HFFc6 (cell line): ENCODE data around the gene RAD51B. TPM values are rescaled to one million over a fixed set of nuclear protein-coding genes. Genes with fewer than 3 reads are reported as not detected.
A peak's percentile ranks its signal among the peaks of the same experiment; 100 is the strongest.

Source experiments
- DNase-seq: peaks from one replicate; pipeline ENCODE4 v3.0.0-alpha.2; 2018
- H3K27ac Mint-ChIP-seq: 2 replicates; pipeline ENCODE4 v1.8.0; 2020; ENCODE audit warnings: mild to moderate bottlenecking, mixed read lengths
- H3K27me3 Mint-ChIP-seq: 2 replicates; pipeline ENCODE4 v1.8.0; 2021; ENCODE audit warnings: mild to moderate bottlenecking, moderate library complexity, mixed read lengths; ENCODE audit not compliant: insufficient read depth
- H3K36me3 Mint-ChIP-seq: 2 replicates; pipeline ENCODE4 v1.8.0; 2021; ENCODE audit warnings: low read depth, mixed read lengths
- H3K4me1 Mint-ChIP-seq: 2 replicates; pipeline ENCODE4 v1.8.0; 2020; ENCODE audit warnings: low read depth, mixed read lengths
- H3K4me3 Mint-ChIP-seq: 2 replicates; pipeline ENCODE4 v1.8.0; 2020; ENCODE audit warnings: mild to moderate bottlenecking, moderate library complexity, mixed read lengths
- H3K9me3 Mint-ChIP-seq: 2 replicates; pipeline ENCODE4 v1.8.0; 2020; ENCODE audit warnings: mild to moderate bottlenecking, mixed read lengths
- total RNA-seq, 6 experiments: library from RNA; stranded (reverse); fragmentation: NEBNext Ultra II Directional; extraction: Animal tissue kit (Norgen Biotek cat#: 25700); gene quantifications; 2 replicates in 1 of 6; 3 replicates in 5 of 6; pipeline ENCODE4 v1.2.3, GENCODE V29; 2021
- TF ChIP-seq, protein P1 (sequence below): fragments of 200-600 bp; sonication (generic); IDR thresholded peaks from 2 replicates; pipeline ENCODE4 v1.5.0; 2021; ENCODE audit warnings: antibody characterized with exemption, mild to moderate bottlenecking

Gene RAD51B
- total RNA-seq, 6 experiments from 2014 or later, result 7.1 to 12.4 (median 9.6) TPM

DNA sequence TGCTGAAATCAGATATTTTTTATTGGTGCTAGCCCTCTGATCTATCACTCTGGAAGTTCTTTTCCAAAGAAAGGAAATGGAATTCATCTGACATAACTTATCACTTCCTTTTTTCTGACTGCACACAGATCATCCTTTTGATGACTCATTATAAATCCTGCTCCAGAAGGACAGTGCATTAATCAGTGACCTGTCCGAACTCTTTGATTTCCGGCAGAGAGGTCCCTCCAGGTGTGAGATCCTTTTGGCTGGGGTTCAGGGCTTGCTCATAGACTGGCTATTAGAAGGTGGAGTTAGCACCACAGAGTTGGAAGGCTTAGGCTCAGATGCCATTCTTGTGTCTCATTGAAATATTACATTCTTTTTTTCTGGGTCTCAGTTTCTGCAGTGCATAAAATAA, 645.1 kb downstream of the RAD51B start:
- Mint-ChIP-seq H3K4me3 (peak overlapping the region; percentile 40; the same call in 1 of the 2 replicates), H3K36me3 (no peaks in the 10 kb centered on the region), H3K27ac (peak overlapping the region; percentile 67), H3K9me3 (no peaks in the 10 kb centered on the region), H3K27me3 (peaks cover 2% of the 10 kb centered on the region; the same call in 1 of the 2 replicates), H3K4me1 (peaks cover 77% of the 10 kb centered on the region)
- TF ChIP-seq, protein P1, sequence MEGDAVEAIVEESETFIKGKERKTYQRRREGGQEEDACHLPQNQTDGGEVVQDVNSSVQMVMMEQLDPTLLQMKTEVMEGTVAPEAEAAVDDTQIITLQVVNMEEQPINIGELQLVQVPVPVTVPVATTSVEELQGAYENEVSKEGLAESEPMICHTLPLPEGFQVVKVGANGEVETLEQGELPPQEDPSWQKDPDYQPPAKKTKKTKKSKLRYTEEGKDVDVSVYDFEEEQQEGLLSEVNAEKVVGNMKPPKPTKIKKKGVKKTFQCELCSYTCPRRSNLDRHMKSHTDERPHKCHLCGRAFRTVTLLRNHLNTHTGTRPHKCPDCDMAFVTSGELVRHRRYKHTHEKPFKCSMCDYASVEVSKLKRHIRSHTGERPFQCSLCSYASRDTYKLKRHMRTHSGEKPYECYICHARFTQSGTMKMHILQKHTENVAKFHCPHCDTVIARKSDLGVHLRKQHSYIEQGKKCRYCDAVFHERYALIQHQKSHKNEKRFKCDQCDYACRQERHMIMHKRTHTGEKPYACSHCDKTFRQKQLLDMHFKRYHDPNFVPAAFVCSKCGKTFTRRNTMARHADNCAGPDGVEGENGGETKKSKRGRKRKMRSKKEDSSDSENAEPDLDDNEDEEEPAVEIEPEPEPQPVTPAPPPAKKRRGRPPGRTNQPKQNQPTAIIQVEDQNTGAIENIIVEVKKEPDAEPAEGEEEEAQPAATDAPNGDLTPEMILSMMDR, result no peak
- DNase-seq, result peak; percentile 58

GRCh38 chr14:68466491-68466977, 647.0 kb downstream of the RAD51B start:
- peaks cover 6% of the 10 kb centered on the region; the same call in 1 of the 2 replicates for H3K36me3 Mint-ChIP-seq
- peaks cover 88% of the 10 kb centered on the region for H3K4me1 Mint-ChIP-seq
- H3K9me3 Mint-ChIP-seq, result no peaks in the 10 kb centered on the region
- peaks cover 2% of the 10 kb centered on the region; the same call in 1 of the 2 replicates for H3K27me3 Mint-ChIP-seq
- H3K27ac Mint-ChIP-seq, result peak overlapping the region; percentile 74
- TF ChIP-seq, protein P1, result no peak
- peak; percentile 86 for DNase-seq
- H3K4me3 Mint-ChIP-seq, result peak overlapping the region; percentile 39; the same call in 1 of the 2 replicates

DNA sequence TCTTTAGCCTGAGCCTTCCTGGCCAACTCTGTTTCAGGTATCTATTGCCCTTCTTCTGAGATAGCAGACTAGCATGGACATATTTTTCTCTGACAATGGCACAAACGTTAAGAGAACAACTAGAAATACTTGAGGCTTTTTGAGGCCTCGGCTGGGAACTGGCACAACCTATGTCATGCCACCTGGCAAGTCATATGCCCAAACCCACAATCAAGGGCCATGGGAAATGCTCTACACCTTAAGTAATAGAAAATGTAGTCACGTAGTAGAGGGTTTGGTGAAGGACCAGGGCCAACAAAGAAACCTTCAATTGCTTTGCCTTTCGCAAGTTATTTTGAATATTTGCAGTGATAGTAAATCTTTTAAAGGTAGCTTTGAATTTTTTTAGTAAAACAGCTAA, 647.8 kb downstream of the RAD51B start:
- Mint-ChIP-seq H3K27ac (no peak overlapping the region), H3K9me3 (no peaks in the 10 kb centered on the region), H3K4me3 (no peak overlapping the region), H3K27me3 (peaks cover 2% of the 10 kb centered on the region; the same call in 1 of the 2 replicates), H3K36me3 (peaks cover 6% of the 10 kb centered on the region; the same call in 1 of the 2 replicates), H3K4me1 (peaks cover 79% of the 10 kb centered on the region)
- no peak for DNase-seq
- TF ChIP-seq, protein P1, result no peak

GRCh38 chr14:68468437-68469207, 649.0 kb downstream of the RAD51B start:
- Mint-ChIP-seq H3K27me3 (peaks cover 2% of the 10 kb centered on the region; the same call in 1 of the 2 replicates), H3K27ac (peak overlapping the region; percentile 80), H3K36me3 (peaks cover 6% of the 10 kb centered on the region; the same call in 1 of the 2 replicates), H3K9me3 (no peaks in the 10 kb centered on the region), H3K4me3 (peak overlapping the region; percentile 20; the same call in 1 of the 2 replicates), H3K4me1 (peaks cover 71% of the 10 kb centered on the region)
- TF ChIP-seq, protein P1, result peak; percentile 18; the same call in 1 of the 2 replicates
- DNase-seq, result peak; percentile 83

DNA sequence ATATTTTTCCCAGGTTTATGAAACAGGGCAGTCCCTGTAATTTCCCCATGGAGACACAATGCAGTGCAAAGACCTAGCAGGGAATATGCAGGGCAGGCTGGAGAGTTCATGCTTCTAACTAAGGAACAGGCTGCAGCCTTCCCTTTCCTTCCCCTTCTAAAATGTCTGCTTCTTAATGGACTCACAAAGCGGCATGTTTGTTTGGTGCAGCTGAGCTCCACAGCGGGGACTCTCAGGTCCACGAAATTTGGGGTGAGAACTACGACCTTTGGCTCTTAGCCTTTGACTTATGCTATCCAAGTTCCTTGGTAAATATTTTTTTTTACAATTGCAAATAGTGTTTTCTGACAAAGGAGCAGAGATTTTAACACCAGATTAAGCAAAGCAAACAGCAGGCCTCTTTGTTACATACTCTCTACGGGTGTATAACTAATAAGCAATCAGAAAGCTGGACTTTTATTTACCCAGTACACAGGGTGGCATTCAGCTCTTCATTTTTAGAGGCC, 649.7 kb downstream of the RAD51B start:
- TF ChIP-seq, protein P1, result no peak
- Mint-ChIP-seq H3K4me1 (peaks cover 65% of the 10 kb centered on the region), H3K9me3 (no peaks in the 10 kb centered on the region), H3K36me3 (peaks cover 6% of the 10 kb centered on the region; the same call in 1 of the 2 replicates), H3K27me3 (peaks cover 2% of the 10 kb centered on the region; the same call in 1 of the 2 replicates), H3K27ac (peak overlapping the region; percentile 80), H3K4me3 (no peak overlapping the region)
- DNase-seq, result no peak
